Hepatocyte (in vitro differentiated cells): ENCODE results near the gene NUP133.

Source experiments
- CTCF ChIP-seq: fragments of 200-600 bp; sonication (generic); IDR thresholded peaks from 2 replicates; pipeline ENCODE4 v1.5.1; 2016; ENCODE audit warnings: antibody characterized with exemption, mild to moderate bottlenecking; ENCODE audit not compliant: poor library complexity
- EZH2phosphoT487 ChIP-seq: fragments of 200-600 bp; sonication (generic); IDR thresholded peaks from one replicate; pipeline ENCODE4 v1.6.1; 2018; ENCODE audit warnings: antibody characterized with exemption, mild to moderate bottlenecking, low read depth, moderate library complexity; ENCODE audit not compliant: unreplicated experiment, severe bottlenecking

GRCh38 chr1:229464672-229465071 lies 43.5 kb downstream of the NUP133 start:
- no peak for TF ChIP-seq CTCF
- TF ChIP-seq EZH2phosphoT487, result no peak
